Right forelimb (tissue), 1 donor: ENCODE measurements around the gene TMEM62.
A peak's percentile ranks its signal among the peaks of the same experiment; 100 is the strongest.
"Not testable (repeated sequence)": the region's sequence is repeated elsewhere in the genome, so short reads cannot be mapped to it uniquely, and the experiment has no call there.

Experiments
- DNase-seq: peaks from one replicate; pipeline ENCODE4 v3.0.0-alpha.2; 2018

TMEM62 gene

GRCh38 chr15:43210807-43211206 is 77.4 kb downstream of the TMEM62 start:
- no peak for DNase-seq

GRCh38 chr15:43211224-43211735 is 77.9 kb downstream of the TMEM62 start:
- DNase-seq = no peak

GRCh38 chr15:43212299-43212698 is 78.9 kb downstream of the TMEM62 start:
- DNase-seq = no peak

- DNase-seq = no peak
Measured at GRCh38 chr15:43212951-43213350, 79.6 kb downstream of the TMEM62 start.

GRCh38 chr15:43213466-43213865 is 80.1 kb downstream of the TMEM62 start:
- no peak for DNase-seq

GRCh38 chr15:43214169-43214568 is 80.8 kb downstream of the TMEM62 start:
- DNase-seq = no peak

- DNase-seq = no peak
Measured at GRCh38 chr15:43214592-43215295, 81.4 kb downstream of the TMEM62 start.

GRCh38 chr15:43215961-43216360 is 82.6 kb downstream of the TMEM62 start:
- DNase-seq = no peak

- DNase-seq = no peak
Measured at GRCh38 chr15:43218908-43219706, 85.7 kb downstream of the TMEM62 start.

GRCh38 chr15:43219929-43220928 is 86.8 kb downstream of the TMEM62 start:
- DNase-seq = no peak

GRCh38 chr15:43220991-43221403 is 87.6 kb downstream of the TMEM62 start, which contains the start of gene EPB42:
Gene EPB42 (minus strand): TSS chr15:43221018. CDS start chr15:43220825, 193 bp downstream.
- no peak for DNase-seq

GRCh38 chr15:43221422-43221821 is 88.0 kb downstream of the TMEM62 start:
- no peak for DNase-seq

- peak; percentile 49 for DNase-seq
Measured at GRCh38 chr15:43225201-43225949, 92.0 kb downstream of the TMEM62 start.

GRCh38 chr15:43225950-43226255 is 92.5 kb downstream of the TMEM62 start:
- DNase-seq = not testable (repeated sequence)

- DNase-seq = no peak
Measured at GRCh38 chr15:43226436-43227305, 93.3 kb downstream of the TMEM62 start.

- DNase-seq = no peak
Measured at GRCh38 chr15:43229977-43230376, 96.6 kb downstream of the TMEM62 start.

- no peak for DNase-seq
Measured at GRCh38 chr15:43230640-43231115, 97.3 kb downstream of the TMEM62 start.

- no peak for DNase-seq
Measured at GRCh38 chr15:43232289-43232874, 99.0 kb downstream of the TMEM62 start.
